OCI-LY3 (cell line): ENCODE results near the gene ABHD17A.

Source experiments
- H2AFZ ChIP-seq: fragments of 200-600, 300-600 bp; shearing (Covaris generic); 2 replicates; pipeline ENCODE4 v1.6.0; 2014; ENCODE audit warnings: antibody characterized with exemption, low read depth, low read length
- H3K27ac ChIP-seq: fragments of 200-600, 300-600 bp; sonication (generic); 2 replicates; pipeline ENCODE4 v1.5.1; 2014; ENCODE audit warnings: mild to moderate bottlenecking, low read length, moderate library complexity, mixed read lengths
- H3K27me3 ChIP-seq: fragments of 200-600, 300-600 bp; sonication (generic); 2 replicates; pipeline ENCODE4 v1.6.1; 2014; ENCODE audit warnings: low read depth, low read length, mixed read lengths
- H3K36me3 ChIP-seq: fragments of 200-600, 300-600 bp; sonication (generic); replicated peaks from 2 replicates; pipeline ENCODE3; 2014; ENCODE audit warnings: low read depth, low read length, mixed read lengths
- H3K4me1 ChIP-seq: fragments of 300-600, 200-600 bp; sonication (generic); 2 replicates; pipeline ENCODE4 v1.6.1; 2014; ENCODE audit warnings: low read length, mixed read lengths
- H3K4me2 ChIP-seq: fragments of 200-600, 300-600 bp; sonication (generic); 2 replicates; pipeline ENCODE4 v1.6.1; 2014; ENCODE audit warnings: low read length, mixed read lengths
- H3K4me3 ChIP-seq: fragments of 300-600, 200-600 bp; sonication (generic); 2 replicates; pipeline ENCODE4 v1.5.1; 2014; ENCODE audit warnings: antibody characterized with exemption, mild to moderate bottlenecking, low read length, moderate library complexity
- H3K79me2 ChIP-seq: fragments of 300-600, 200-600 bp; shearing (Covaris generic); 2 replicates; pipeline ENCODE4 v1.6.1; 2014; ENCODE audit warnings: mild to moderate bottlenecking, low read length, mixed read lengths
- H3K9ac ChIP-seq: fragments of 300-600, 200-600 bp; shearing (Covaris generic); 2 replicates; pipeline ENCODE4 v1.6.0; 2014; ENCODE audit warnings: mild to moderate bottlenecking, low read length, moderate library complexity
- H3K9me3 ChIP-seq: fragments of 200-600, 300-600 bp; shearing (Covaris generic); 2 replicates; pipeline ENCODE4 v1.6.1; 2014; ENCODE audit warnings: low read length, mixed read lengths; ENCODE audit not compliant: insufficient read depth
- H4K20me1 ChIP-seq: fragments of 200-600, 300-600 bp; sonication (generic); 2 replicates; pipeline ENCODE4 v1.6.1; 2016; ENCODE audit warnings: low read length, mixed read lengths; ENCODE audit not compliant: insufficient read depth
- EZH2phosphoT487 ChIP-seq: fragments of 200-600 bp; shearing (Covaris generic); IDR thresholded peaks from 2 replicates; pipeline ENCODE4 v1.6.1; 2018; ENCODE audit warnings: antibody characterized with exemption, mixed run types, low read depth
- TF ChIP-seq, protein P1 (sequence below): fragments of 200-600, 300-600 bp; sonication (generic); IDR thresholded peaks from 2 replicates; pipeline ENCODE4 v1.5.1; 2014; ENCODE audit warnings: antibody characterized with exemption, low read length, low read depth

The ABHD17A gene

GRCh38 chr19:1829958-1830357 is 55.3 kb downstream of the ABHD17A start:
- H3K27ac ChIP-seq: no peak overlapping the region

GRCh38 chr19:1828279-1829238 is 56.7 kb downstream of the ABHD17A start:
- Histone ChIP-seq H4K20me1 (peaks cover 31% of the 10 kb centered on the region), H2AFZ (no peak overlapping the region), H3K36me3 (peaks cover 16% of the 10 kb centered on the region), H3K4me1 (no peaks in the 10 kb centered on the region), H3K79me2 (peaks cover 37% of the 10 kb centered on the region), H3K9me3 (no peaks in the 10 kb centered on the region), H3K4me3 (no peak overlapping the region), H3K9ac (no peak overlapping the region), H3K27me3 (no peaks in the 10 kb centered on the region), H3K4me2 (no peak overlapping the region), H3K27ac (no peak overlapping the region)
- TF ChIP-seq EZH2phosphoT487: no peak
- TF ChIP-seq, protein P1, sequence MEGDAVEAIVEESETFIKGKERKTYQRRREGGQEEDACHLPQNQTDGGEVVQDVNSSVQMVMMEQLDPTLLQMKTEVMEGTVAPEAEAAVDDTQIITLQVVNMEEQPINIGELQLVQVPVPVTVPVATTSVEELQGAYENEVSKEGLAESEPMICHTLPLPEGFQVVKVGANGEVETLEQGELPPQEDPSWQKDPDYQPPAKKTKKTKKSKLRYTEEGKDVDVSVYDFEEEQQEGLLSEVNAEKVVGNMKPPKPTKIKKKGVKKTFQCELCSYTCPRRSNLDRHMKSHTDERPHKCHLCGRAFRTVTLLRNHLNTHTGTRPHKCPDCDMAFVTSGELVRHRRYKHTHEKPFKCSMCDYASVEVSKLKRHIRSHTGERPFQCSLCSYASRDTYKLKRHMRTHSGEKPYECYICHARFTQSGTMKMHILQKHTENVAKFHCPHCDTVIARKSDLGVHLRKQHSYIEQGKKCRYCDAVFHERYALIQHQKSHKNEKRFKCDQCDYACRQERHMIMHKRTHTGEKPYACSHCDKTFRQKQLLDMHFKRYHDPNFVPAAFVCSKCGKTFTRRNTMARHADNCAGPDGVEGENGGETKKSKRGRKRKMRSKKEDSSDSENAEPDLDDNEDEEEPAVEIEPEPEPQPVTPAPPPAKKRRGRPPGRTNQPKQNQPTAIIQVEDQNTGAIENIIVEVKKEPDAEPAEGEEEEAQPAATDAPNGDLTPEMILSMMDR: no peak

More at GRCh38 chr19:1829958-1830357, 55.3 kb downstream of the ABHD17A start:
- Histone ChIP-seq H3K9me3 (no peaks in the 10 kb centered on the region), H3K4me2 (no peak overlapping the region), H3K4me1 (no peaks in the 10 kb centered on the region), H3K9ac (no peak overlapping the region), H3K4me3 (no peak overlapping the region), H2AFZ (no peak overlapping the region), H3K36me3 (peaks cover 12% of the 10 kb centered on the region), H4K20me1 (peaks cover 45% of the 10 kb centered on the region), H3K27me3 (no peaks in the 10 kb centered on the region), H3K79me2 (peaks cover 51% of the 10 kb centered on the region)
- no peak for TF ChIP-seq EZH2phosphoT487
- TF ChIP-seq, protein P1: no peak

DNA sequence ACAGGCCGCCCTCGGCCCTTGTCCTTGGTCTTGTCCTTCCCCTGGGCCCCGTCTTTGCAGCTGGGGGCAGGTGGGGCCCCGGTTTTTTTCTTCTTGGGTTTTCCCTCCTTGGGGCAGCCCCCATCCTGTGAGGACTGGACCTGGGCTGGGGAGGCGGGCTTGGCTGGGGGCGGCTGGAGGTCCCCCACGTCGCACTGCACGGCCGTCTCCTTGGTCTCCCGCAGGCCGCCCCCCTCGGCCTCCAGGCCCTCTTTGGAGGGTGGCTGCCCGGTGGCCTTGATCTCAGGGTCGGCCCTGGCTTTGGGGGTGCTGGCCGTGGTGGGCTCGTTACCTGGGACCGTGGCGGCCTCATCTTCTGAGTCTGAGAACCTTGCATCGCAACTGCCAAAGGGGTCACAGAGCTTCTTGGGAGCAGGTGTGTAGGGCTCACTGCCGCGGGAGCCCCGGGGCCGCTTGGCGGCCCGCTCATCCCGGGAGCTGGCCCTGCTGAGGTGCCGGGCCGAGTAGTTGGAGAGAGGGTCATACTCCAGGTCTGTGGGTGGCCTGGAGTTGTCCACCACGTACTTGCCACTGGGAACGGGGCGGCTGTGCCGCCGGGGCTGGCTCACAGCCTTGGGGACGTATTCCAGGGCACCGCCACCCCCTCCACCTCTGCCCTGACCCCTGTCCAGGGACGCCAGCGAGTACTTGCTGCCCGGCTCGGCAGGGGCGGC is 57.6 kb downstream of the ABHD17A start:
- Histone ChIP-seq H3K4me1 (no peaks in the 10 kb centered on the region), H3K36me3 (peaks cover 22% of the 10 kb centered on the region), H3K79me2 (peaks cover 29% of the 10 kb centered on the region), H3K4me2 (no peak overlapping the region), H3K4me3 (no peak overlapping the region), H3K27me3 (no peaks in the 10 kb centered on the region), H2AFZ (no peak overlapping the region), H4K20me1 (peaks cover 25% of the 10 kb centered on the region), H3K9me3 (no peaks in the 10 kb centered on the region), H3K9ac (no peak overlapping the region), H3K27ac (no peak overlapping the region)
- TF ChIP-seq, protein P1: no peak
- no peak for TF ChIP-seq EZH2phosphoT487
